ENCODE data around the gene CTAGE8.
"Not testable (repeated sequence)": the region's sequence is repeated elsewhere in the genome, so short reads cannot be mapped to it uniquely, and the experiment has no call there.

Gene CTAGE8

GRCh38 chr7:144281981-144282380 lies 12.9 kb upstream of the CTAGE8 start:
- not testable (repeated sequence) for H3K9me3 ChIP-seq (ENCODE audit: control insufficient read depth, insufficient read depth, low read length)

GRCh38 chr7:144280010-144280409 lies 10.9 kb upstream of the CTAGE8 start:
- H3K9me3 ChIP-seq (ENCODE audit: control insufficient read depth, insufficient read depth, low read length); H3K9ac ChIP-seq (ENCODE audit: low read depth, low read length): not testable (repeated sequence)

More at GRCh38 chr7:144281981-144282380, 12.9 kb upstream of the CTAGE8 start:
- not testable (repeated sequence) for H3K9ac ChIP-seq (ENCODE audit: low read depth, low read length); H3K36me3 ChIP-seq (ENCODE audit: insufficient read depth, low read length); H3K4me1 ChIP-seq (ENCODE audit: insufficient read depth, low read length)

DNA sequence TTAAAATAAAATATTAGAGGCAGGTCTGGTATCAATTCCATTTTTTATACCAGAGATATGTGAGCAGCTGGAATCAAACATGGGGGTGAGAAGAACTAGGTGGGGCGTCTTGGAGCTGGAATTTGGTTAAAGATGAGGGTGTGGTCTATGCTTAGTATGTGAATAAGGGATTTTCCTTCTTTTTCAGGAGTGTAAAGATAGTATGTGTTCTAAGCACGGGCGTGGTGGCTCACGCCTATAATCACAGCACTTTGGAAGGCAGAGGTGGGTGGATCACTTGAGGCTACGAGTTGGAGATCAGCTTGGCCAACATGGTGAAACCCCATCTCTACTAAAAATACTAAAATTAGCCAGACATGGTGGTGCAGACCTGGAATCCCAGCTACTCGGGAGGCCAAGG lies 6.2 kb upstream of the CTAGE8 start:
- not testable (repeated sequence) for H3K4me1 ChIP-seq (ENCODE audit: insufficient read depth, low read length); H3K9ac ChIP-seq (ENCODE audit: low read depth, low read length); H3K36me3 ChIP-seq (ENCODE audit: insufficient read depth, low read length); H3K9me3 ChIP-seq (ENCODE audit: control insufficient read depth, insufficient read depth, low read length)

More at GRCh38 chr7:144280010-144280409, 10.9 kb upstream of the CTAGE8 start:
- not testable (repeated sequence) for H3K4me1 ChIP-seq (ENCODE audit: insufficient read depth, low read length); H3K36me3 ChIP-seq (ENCODE audit: insufficient read depth, low read length)

- not testable (repeated sequence) for H3K9me3 ChIP-seq (ENCODE audit: control insufficient read depth, insufficient read depth, low read length); H3K4me1 ChIP-seq (ENCODE audit: insufficient read depth, low read length); H3K36me3 ChIP-seq (ENCODE audit: insufficient read depth, low read length); H3K9ac ChIP-seq (ENCODE audit: low read depth, low read length)
Observed at GRCh38 chr7:144264692-144265091, 4.4 kb downstream of the CTAGE8 start, which contains the start of gene OR2A7. Gene OR2A7, minus strand, starts transcription at chr7:144264792. Its CDS starts 5,164 bp downstream, at chr7:144259628.

- H3K4me1 ChIP-seq (ENCODE audit: insufficient read depth, low read length); H3K9me3 ChIP-seq (ENCODE audit: control insufficient read depth, insufficient read depth, low read length); H3K9ac ChIP-seq (ENCODE audit: low read depth, low read length); H3K36me3 ChIP-seq (ENCODE audit: insufficient read depth, low read length): not testable (repeated sequence)
Observed at GRCh38 chr7:144262128-144262527, 7.0 kb downstream of the CTAGE8 start.

- not testable (repeated sequence) for H3K4me1 ChIP-seq (ENCODE audit: insufficient read depth, low read length); H3K9me3 ChIP-seq (ENCODE audit: control insufficient read depth, insufficient read depth, low read length); H3K36me3 ChIP-seq (ENCODE audit: insufficient read depth, low read length); H3K9ac ChIP-seq (ENCODE audit: low read depth, low read length)
Observed at GRCh38 chr7:144259067-144259466, 10.0 kb downstream of the CTAGE8 start.

- no peaks in the 10 kb centered on the region for H3K36me3 ChIP-seq (ENCODE audit: insufficient read depth, low read length)
- H3K4me1 ChIP-seq (ENCODE audit: insufficient read depth, low read length): peaks cover 3% of the 10 kb centered on the region; the same call in 1 of the 2 replicates
- H3K9me3 ChIP-seq (ENCODE audit: control insufficient read depth, insufficient read depth, low read length): no peaks in the 10 kb centered on the region
- no peak overlapping the region for H3K9ac ChIP-seq (ENCODE audit: low read depth, low read length)
Observed at GRCh38 chr7:144256112-144256511, 13.0 kb downstream of the CTAGE8 start.

DNA sequence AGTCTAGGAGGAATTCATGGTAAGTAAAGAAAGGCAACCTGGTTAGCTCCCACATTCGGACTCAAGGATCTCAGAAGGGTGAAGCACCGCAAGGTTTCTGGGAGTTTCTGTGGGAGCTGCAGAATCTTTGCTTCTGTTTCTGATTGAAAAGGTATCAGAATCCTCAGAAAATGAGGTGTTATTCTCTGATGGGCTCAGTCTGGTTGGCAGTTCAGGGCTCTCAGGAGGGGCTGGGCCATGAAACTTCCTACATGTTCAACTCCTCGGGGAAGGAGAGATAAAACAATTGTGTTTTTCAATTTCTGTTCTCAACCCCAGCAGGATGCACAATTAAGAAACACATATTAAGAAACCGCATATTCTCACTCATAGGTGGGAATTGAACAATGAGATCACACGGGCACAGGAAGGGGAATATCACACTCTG lies 13.6 kb downstream of the CTAGE8 start:
- H3K9ac ChIP-seq (ENCODE audit: low read depth, low read length): no peak overlapping the region
- H3K4me1 ChIP-seq (ENCODE audit: insufficient read depth, low read length): peaks cover 3% of the 10 kb centered on the region; the same call in 1 of the 2 replicates
- H3K36me3 ChIP-seq (ENCODE audit: insufficient read depth, low read length): no peaks in the 10 kb centered on the region
- H3K9me3 ChIP-seq (ENCODE audit: control insufficient read depth, insufficient read depth, low read length): no peaks in the 10 kb centered on the region

GRCh38 chr7:144252307-144252706 lies 16.8 kb downstream of the CTAGE8 start:
- not testable (repeated sequence) for H3K4me1 ChIP-seq (ENCODE audit: insufficient read depth, low read length)

GRCh38 chr7:144247674-144248330 lies 21.3 kb downstream of the CTAGE8 start:
- not testable (repeated sequence) for H3K36me3 ChIP-seq (ENCODE audit: insufficient read depth, low read length); H3K4me1 ChIP-seq (ENCODE audit: insufficient read depth, low read length); H3K9ac ChIP-seq (ENCODE audit: low read depth, low read length); H3K9me3 ChIP-seq (ENCODE audit: control insufficient read depth, insufficient read depth, low read length)

More at GRCh38 chr7:144252307-144252706, 16.8 kb downstream of the CTAGE8 start:
- not testable (repeated sequence) for H3K9me3 ChIP-seq (ENCODE audit: control insufficient read depth, insufficient read depth, low read length); H3K36me3 ChIP-seq (ENCODE audit: insufficient read depth, low read length); H3K9ac ChIP-seq (ENCODE audit: low read depth, low read length)

- not testable (repeated sequence) for H3K4me1 ChIP-seq (ENCODE audit: insufficient read depth, low read length); H3K9me3 ChIP-seq (ENCODE audit: control insufficient read depth, insufficient read depth, low read length); H3K9ac ChIP-seq (ENCODE audit: low read depth, low read length); H3K36me3 ChIP-seq (ENCODE audit: insufficient read depth, low read length)
Observed at GRCh38 chr7:144246967-144247366, 22.1 kb downstream of the CTAGE8 start.

GRCh38 chr7:144245372-144245771 lies 23.7 kb downstream of the CTAGE8 start:
- not testable (repeated sequence) for H3K9me3 ChIP-seq (ENCODE audit: control insufficient read depth, insufficient read depth, low read length); H3K4me1 ChIP-seq (ENCODE audit: insufficient read depth, low read length); H3K9ac ChIP-seq (ENCODE audit: low read depth, low read length); H3K36me3 ChIP-seq (ENCODE audit: insufficient read depth, low read length)

GRCh38 chr7:144239365-144239764 lies 29.7 kb downstream of the CTAGE8 start, which contains the start of gene OR2A42:
Gene OR2A42, minus strand, starts transcription at chr7:144239605. Its CDS starts 6,762 bp downstream, at chr7:144232843.
- not testable (repeated sequence) for H3K9ac ChIP-seq (ENCODE audit: low read depth, low read length); H3K36me3 ChIP-seq (ENCODE audit: insufficient read depth, low read length); H3K9me3 ChIP-seq (ENCODE audit: control insufficient read depth, insufficient read depth, low read length); H3K4me1 ChIP-seq (ENCODE audit: insufficient read depth, low read length)

GRCh38 chr7:144238530-144239082 lies 30.5 kb downstream of the CTAGE8 start:
- H3K9me3 ChIP-seq (ENCODE audit: control insufficient read depth, insufficient read depth, low read length); H3K36me3 ChIP-seq (ENCODE audit: insufficient read depth, low read length); H3K9ac ChIP-seq (ENCODE audit: low read depth, low read length); H3K4me1 ChIP-seq (ENCODE audit: insufficient read depth, low read length): not testable (repeated sequence)

GRCh38 chr7:144233039-144233438 lies 36.0 kb downstream of the CTAGE8 start:
- H3K36me3 ChIP-seq (ENCODE audit: insufficient read depth, low read length); H3K9ac ChIP-seq (ENCODE audit: low read depth, low read length); H3K9me3 ChIP-seq (ENCODE audit: control insufficient read depth, insufficient read depth, low read length); H3K4me1 ChIP-seq (ENCODE audit: insufficient read depth, low read length): not testable (repeated sequence)

Measured in ES-I3 (cell line).